ENCODE measurements around the gene HTRA2.

GRCh38 chr2:74548900-74549826, 19.4 kb downstream of the HTRA2 start:
- no peak for TF ChIP-seq YY1 (IDR thresholded peaks at IDR 0.05; ENCODE audit: insufficient read depth, insufficient read length)
- no peak for TF ChIP-seq SUZ12 (IDR thresholded peaks at IDR 0.05; ENCODE audit: extremely low read depth, insufficient read depth, insufficient read length)
- no peak for TF ChIP-seq ZNF274 (IDR thresholded peaks at IDR 0.05; ENCODE audit: low read depth, low read length)

Measured in NT2/D1 (cell line).